G401.6 (cell line): ENCODE data around the gene MAGEB1.

Experiments used
- FAIRE-seq: peaks from 2 replicates; lab custom pipeline; 2012; peaks lifted over from hg19 to GRCh38; lab: Jason Lieb, UNC

MAGEB1 gene

GRCh38 chrX:30296408-30297254 is 49.7 kb downstream of the MAGEB1 start:
- FAIRE-seq: no peak

GRCh38 chrX:30301208-30301607 is 54.3 kb downstream of the MAGEB1 start:
- FAIRE-seq: no peak
